ENCODE results near the gene UGCG. TPM values are rescaled to one million over a fixed set of nuclear protein-coding genes. Genes with fewer than 3 reads are reported as not detected.

The UGCG gene
- total RNA-seq = 26.5 and 46.2 TPM in 2 replicates

GRCh38 chr9:111895996-111896941, at the start of gene UGCG:
Gene UGCG (plus strand): TSS chr9:111896814. CDS start chr9:111897216, 402 bp downstream.

Other genes starting within 250 kb of the UGCG start
- gene GNG10, start 235.2 kb upstream of the UGCG start, total RNA-seq = 56.9 and 66.0 TPM in 2 replicates
- gene SHOC1, start 101.9 kb upstream of the UGCG start, total RNA-seq = 0.07 and 0.19 TPM in 2 replicates

All from airway epithelial cell (primary cell).